Hematopoietic multipotent progenitor cell treated with erythropoietin and hydrocortisone succinate and interleukin-3 and kit ligand, for 17 days (in vitro differentiated cells): ENCODE measurements around the gene SPATA13.

Experiments
- DNase-seq: peaks from one replicate; pipeline ENCODE4 v3.0.0-alpha.2; 2015; ENCODE audit warnings: low spot score

Gene SPATA13

DNA sequence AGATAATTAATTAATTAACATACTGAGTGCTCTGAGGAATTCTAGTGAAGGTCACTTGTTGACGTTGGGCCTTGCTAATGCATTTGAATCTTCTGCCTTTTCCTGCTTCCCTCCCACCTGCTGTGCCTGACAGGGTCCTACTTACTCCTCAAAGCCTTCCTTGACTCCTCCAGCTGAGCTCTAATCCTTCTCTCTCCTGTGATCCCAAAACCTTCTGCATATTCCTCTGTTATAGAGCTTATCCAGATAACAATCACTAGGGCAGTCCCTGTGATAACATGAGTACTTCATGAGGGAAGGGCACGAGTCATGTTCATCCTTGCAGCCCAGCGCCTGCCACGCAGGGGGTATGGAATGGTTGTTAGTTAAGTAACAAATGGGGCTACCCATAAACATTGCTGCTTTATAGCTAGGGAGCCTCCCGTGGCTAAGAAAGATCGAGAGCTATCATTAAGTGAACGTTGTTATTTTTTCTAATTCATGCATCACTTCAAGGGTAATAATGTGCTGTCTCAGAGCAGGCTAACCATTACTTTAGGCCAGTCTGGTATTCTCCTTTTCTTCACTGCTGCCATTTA, 19.1 kb upstream of the SPATA13 start:
- no peak for DNase-seq

DNA sequence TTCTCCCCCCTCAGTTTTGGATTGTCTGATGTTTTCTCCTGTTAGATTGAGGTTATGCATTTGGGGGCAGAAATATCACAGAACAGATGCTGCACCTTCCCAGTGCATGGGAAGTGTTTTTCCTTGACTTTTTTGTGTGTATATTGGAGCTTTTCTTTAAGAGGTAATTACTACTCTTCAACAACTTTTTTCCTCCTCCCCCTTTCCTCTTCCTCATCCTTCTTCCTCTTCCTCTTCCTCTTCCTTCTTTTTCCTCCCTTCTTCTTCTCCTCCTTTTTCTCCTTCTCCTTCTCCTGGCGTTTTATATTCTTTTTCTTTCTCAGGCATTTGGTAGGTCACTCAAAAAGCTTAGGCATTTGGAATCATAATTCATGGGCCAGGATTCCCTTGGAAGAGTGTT, 18.1 kb upstream of the SPATA13 start:
- no peak for DNase-seq

DNA sequence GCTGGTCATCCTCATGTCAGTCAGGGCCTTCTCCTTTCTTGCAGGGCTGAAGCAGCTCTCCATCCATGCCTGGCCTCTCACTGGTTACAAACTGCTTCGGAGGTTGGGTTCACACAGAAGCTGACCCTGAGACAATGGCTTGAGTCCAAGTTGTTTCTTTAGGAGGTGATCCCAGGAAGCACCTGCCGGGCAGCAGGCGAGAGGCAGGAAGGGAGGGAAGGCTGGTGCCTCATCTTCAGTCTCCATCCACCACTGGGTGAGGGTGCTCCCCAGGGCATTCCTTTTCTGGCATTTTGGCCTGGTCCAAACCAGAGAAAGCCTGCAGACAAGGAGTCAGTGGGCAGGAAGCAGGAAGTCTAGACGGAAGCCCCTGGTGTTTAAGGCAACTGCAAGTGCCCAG, 17.6 kb upstream of the SPATA13 start:
- DNase-seq = no peak

- no peak for DNase-seq
Measured at GRCh38 chr13:24145240-24145639, 15.3 kb upstream of the SPATA13 start.

DNA sequence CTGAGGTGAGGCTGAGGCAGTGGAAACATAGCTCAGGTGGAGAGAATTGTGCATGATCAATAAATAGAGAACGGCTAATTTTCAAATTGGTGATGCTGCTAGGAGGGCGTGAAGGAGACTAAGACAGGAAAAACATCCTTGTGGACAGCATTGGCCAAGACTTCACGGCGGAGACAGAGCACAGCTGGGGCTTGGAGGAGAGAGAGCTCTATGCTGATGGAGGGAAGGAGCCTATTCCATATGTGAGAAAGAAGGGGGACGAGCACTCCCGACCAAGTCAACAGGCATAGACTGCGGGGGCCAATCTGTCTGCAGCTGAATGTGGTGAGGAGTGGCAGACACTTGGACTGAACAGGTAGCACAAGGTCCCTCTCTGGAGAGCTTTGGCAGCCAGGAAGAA, 14.8 kb upstream of the SPATA13 start:
- no peak for DNase-seq

DNA sequence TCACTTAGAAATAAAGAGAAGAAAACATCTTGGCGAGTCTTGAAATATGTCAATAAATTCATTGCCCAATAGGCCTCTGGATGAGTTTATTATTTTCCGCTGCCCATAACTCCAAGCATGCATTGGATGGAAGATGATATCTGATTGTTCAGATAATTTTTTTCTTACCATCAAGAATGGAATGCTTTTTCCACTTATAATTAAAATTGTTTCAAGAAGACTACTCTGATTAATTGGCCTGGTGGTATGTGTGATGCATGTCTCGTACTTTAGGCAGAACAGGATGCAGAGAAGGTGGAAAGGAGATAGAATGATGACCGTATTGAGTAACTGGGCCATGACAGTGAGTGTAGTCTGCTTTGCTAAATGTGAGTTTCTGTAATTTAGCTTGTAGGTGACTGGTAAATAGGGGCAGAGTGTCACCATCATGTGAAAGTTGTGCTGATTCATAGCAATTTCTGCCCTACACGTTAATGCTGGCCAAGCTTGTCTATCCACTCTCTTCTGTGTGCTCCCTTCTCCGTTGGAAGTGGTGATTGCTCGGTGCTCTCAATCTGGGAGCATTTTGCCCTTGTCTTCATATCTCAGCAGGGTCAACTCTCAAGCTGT, 13.5 kb upstream of the SPATA13 start:
- DNase-seq = no peak

- DNase-seq = no peak
Measured at GRCh38 chr13:24147570-24147963, 13.0 kb upstream of the SPATA13 start.

- no peak for DNase-seq
Measured at GRCh38 chr13:24148414-24149235, 11.9 kb upstream of the SPATA13 start.

DNA sequence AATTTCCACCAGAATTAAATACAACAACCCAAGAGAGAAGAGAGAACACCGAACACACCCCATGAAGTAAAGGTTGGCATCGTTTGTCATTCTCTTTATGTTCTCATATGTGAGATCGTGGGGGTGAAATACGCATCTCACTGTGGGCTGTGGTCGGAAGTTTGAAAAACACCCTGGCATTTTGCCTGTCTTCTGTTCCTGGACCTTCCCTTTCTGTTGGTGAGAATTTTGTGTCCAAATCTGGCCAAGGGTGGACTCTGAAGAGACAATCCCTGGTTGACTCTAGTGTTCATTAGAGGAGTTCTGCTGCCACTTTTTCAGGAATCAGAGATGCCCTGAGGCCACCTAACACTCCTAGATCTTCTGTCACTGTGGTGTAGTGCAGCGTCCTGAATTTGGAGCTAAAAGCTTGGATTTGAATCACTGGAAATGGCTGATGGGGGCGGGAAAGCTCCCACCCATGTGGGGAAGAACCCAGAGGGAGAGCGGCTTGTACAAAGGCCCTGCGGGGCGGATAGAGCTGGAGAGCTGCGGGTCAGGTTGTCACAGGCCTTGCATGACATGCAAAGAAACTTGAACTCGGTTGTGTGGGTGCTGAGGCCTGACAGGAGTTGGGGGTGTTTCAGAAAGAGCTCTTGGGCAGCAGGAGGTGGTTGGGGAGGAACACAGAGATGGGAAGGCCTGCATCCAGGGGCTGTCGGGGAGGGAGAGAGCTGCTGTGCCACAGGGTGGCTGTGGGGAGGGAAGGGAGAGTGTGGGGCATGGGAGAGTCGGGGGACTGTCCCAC, 11.1 kb upstream of the SPATA13 start:
- DNase-seq = no peak

DNA sequence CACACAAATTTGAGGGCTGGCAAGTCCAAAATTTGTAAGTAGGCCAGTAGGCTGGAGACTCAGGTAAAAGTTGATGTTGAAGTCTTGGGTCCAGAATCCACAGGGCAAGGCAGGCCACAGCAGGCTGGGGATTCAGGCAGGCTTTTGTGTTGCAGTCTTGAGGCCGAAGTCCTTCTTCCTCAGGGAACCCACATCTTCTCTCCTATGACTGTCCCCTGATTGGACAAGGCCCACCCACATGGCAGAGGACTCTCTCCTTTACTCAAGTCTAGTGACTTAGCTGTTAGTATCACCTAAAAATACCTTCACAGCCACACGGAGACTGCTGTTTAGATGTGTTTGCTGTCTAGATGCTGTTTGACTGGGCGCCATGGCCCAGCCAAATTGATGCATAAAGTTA, 9.9 kb upstream of the SPATA13 start:
- no peak for DNase-seq

- DNase-seq = no peak
Measured at GRCh38 chr13:24151864-24152263, 8.7 kb upstream of the SPATA13 start.

- DNase-seq = no peak
Measured at GRCh38 chr13:24152292-24153214, 8.0 kb upstream of the SPATA13 start.

DNA sequence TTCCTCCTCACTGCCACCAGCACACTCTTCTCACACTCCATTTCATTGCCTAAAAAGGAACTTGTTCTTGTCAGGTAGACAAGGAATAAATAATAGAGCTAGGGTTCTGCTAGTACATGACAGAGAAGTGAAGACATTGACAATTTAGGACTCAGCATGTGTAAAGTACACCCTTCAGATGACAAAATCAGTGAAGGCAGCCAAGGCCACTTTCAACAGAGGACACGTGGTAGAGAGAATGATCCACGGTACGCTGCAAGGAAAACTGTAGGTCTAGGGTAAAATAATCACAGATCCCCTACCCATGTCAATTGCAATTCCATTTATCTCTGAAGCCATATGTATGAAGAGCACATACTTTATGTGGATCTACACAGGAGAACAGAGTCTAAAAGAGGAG, 7.2 kb upstream of the SPATA13 start:
- DNase-seq = no peak

GRCh38 chr13:24153979-24154701, 6.4 kb upstream of the SPATA13 start:
- DNase-seq = no peak

- no peak for DNase-seq
Measured at GRCh38 chr13:24159357-24159756, 1.2 kb upstream of the SPATA13 start.

GRCh38 chr13:24161010-24161775, 673 bp downstream of the SPATA13 start:
- no peak for DNase-seq

DNA sequence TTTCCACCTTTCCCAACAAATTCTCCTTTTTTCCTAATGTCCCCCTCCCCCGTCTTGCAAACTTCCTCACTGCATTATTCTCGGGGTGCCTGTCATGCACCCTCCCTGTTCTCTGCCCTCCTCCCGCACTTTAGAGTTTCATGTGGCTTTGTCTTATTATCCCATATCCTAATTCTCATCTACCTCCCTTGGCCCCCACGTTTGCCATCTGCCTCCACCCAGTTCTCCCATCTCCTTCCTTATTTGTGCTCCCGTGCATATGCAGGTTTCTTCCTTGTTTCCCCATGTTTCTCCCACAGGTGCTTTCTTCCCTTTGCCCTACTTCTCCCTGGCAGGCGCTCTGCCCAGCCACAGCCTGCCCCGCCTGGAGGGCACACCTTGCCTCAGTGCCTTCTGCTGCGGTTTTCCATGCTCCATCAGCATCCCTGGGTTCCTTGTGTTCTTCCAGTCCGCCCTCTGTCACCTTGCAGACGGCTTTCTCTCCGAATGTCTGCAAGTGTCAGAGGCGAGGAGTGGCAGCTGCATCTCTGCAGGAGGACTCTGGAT, 1.5 kb downstream of the SPATA13 start:
- no peak for DNase-seq

DNA sequence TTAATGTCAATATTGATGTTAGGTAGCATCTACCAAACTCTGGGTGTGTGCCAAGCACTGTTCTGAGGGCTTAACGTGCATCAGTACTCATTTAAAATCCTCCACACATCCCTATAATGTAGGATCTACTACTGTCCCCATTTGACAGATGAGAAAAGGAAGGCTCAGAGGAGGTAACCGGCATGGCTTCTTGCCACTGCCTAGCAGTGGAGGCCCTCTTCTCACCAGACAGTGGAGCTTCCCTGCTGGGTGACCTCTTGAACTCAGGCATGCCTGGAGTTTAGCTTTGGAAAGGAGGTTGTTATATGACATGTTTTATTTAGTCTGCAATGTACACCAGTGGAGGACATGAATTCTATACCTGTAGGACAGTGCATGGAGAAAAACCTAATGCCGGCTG, 2.1 kb downstream of the SPATA13 start:
- DNase-seq = no peak

GRCh38 chr13:24165746-24166145, 5.2 kb downstream of the SPATA13 start:
- no peak for DNase-seq

GRCh38 chr13:24166561-24166960, 6.0 kb downstream of the SPATA13 start:
- DNase-seq = no peak
